Measurements from ENCODE around the gene EMC1. TPM values are rescaled to one million over a fixed set of nuclear protein-coding genes. Genes with fewer than 3 reads are reported as not detected.

Gene EMC1
- total and polyA plus RNA-seq, 2 donors (not counting 3 experiments of a cell fraction or from before 2014, with no cell fraction given): 77.5 to 164 TPM

DNA sequence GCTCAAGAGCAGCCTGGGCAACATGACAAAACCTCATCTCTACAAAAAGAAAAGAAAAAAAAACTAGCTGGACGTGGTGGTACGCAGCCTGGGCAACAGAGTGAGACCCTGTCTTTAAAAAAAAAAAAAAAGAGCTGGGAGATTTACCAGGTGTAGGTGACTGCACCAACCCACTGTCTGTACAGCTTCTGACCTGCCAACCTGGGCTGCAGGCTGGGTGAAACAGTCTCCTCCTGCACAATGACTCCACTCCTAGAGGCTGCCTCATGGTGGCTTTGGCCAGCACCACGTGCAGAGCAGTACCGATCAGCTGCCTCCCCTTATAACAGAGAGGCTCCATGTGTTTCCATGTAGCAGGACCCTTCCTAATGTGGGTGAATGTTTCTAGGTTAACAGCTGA lies 4.0 kb upstream of the EMC1 start:
- TF ChIP-seq JUN (IDR thresholded peaks at IDR 0.05; ENCODE audit: borderline replicate concordance, insufficient read depth, insufficient read length, low read depth) (no peak), POLR2A (IDR thresholded peaks at IDR 0.05; ENCODE audit: low read depth, low read length) (no peak), GATA2 (IDR thresholded peaks at IDR 0.05; ENCODE audit: insufficient read depth, insufficient read length, low read depth, low read length) (no peak), EZH2 (IDR thresholded peaks at IDR 0.05; ENCODE audit: borderline replicate concordance, low read depth, low read length, severe bottlenecking) (no peak), FOS (IDR thresholded peaks at IDR 0.05; ENCODE audit: borderline replicate concordance, insufficient read depth, low read length) (no peak), POLR2AphosphoS5 (IDR thresholded peaks at IDR 0.05; ENCODE audit: insufficient read depth, low read depth, low read length) (no peak), MYC (IDR thresholded peaks at IDR 0.05; ENCODE audit: low read depth, low read length) (no peak)
- TF ChIP-seq, protein P1, sequence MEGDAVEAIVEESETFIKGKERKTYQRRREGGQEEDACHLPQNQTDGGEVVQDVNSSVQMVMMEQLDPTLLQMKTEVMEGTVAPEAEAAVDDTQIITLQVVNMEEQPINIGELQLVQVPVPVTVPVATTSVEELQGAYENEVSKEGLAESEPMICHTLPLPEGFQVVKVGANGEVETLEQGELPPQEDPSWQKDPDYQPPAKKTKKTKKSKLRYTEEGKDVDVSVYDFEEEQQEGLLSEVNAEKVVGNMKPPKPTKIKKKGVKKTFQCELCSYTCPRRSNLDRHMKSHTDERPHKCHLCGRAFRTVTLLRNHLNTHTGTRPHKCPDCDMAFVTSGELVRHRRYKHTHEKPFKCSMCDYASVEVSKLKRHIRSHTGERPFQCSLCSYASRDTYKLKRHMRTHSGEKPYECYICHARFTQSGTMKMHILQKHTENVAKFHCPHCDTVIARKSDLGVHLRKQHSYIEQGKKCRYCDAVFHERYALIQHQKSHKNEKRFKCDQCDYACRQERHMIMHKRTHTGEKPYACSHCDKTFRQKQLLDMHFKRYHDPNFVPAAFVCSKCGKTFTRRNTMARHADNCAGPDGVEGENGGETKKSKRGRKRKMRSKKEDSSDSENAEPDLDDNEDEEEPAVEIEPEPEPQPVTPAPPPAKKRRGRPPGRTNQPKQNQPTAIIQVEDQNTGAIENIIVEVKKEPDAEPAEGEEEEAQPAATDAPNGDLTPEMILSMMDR (IDR thresholded peaks at IDR 0.05; ENCODE audit: extremely low read depth in 1 of 2, insufficient read depth in 1 of 2, low read depth in 1 of 2, low read length in 2 of 2): no peak
- TF ChIP-seq, protein P2, sequence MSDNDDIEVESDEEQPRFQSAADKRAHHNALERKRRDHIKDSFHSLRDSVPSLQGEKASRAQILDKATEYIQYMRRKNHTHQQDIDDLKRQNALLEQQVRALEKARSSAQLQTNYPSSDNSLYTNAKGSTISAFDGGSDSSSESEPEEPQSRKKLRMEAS (IDR thresholded peaks at IDR 0.05; ENCODE audit: insufficient read depth, insufficient read length): no peak
- Histone ChIP-seq H3K4me2 (ENCODE audit: insufficient read depth, low read length) (no peak overlapping the region), H3K79me2 (ENCODE audit: control insufficient read depth, insufficient read depth, low read length) (peaks cover 50% of the 10 kb centered on the region), H4K20me1 (replicated peaks; ENCODE audit: control insufficient read depth, extremely low read depth, insufficient read depth, low read length) (no peaks in the 10 kb centered on the region), H2AFZ (ENCODE audit: low read depth, low read length) (no peak overlapping the region), H3K4me1 (ENCODE audit: control insufficient read depth, extremely low read depth, insufficient read depth, low read length) (peaks cover 16% of the 10 kb centered on the region), H3K4me3 (replicated peaks in 1 of 3; ENCODE audit: insufficient read depth in 1 of 3, low read depth in 1 of 3, low read length in 3 of 3) (no peak overlapping the region), H3K27me3 (ENCODE audit: control insufficient read depth in 2 of 2, insufficient read depth in 2 of 2, low read length in 2 of 2) (no peaks in the 10 kb centered on the region), H3K9ac (replicated peaks; ENCODE audit: extremely low read depth, insufficient read depth, low read length) (no peak overlapping the region), H3K9me3 (replicated peaks; ENCODE audit: control insufficient read depth, insufficient read depth, low read length) (no peaks in the 10 kb centered on the region), H3K27ac (ENCODE audit: insufficient read depth, low read depth, low read length) (no peak overlapping the region), H3K9me1 (replicated peaks; ENCODE audit: control insufficient read depth, extremely low read depth, insufficient read depth, low read length) (no peaks in the 10 kb centered on the region), H3K36me3 (ENCODE audit: control insufficient read depth in 2 of 2, extremely low read depth in 1 of 2, insufficient read depth in 2 of 2, low read length in 2 of 2) (peaks cover 13 to 27% of the 10 kb centered on the region in 2 experiments)
- ChIA-PET CTCF (interaction anchor here (0.7 to 1.6 kb wide), 2 partner anchors 15 to 399 kb away, joined by 3 to 8 read pairs; no protein-coding TSS in a partner anchor), POLR2A (no interaction called here)
- FAIRE-seq: peak; percentile 8
- no TSS peak for BruUV-seq (replicated peaks)
- DNase-seq (ENCODE audit: low read depth, low spot score): no peak
- intact Hi-C loops (cut with micrococcal nuclease) (loop anchor here (10.0 kb wide), 1 partner anchor 340 kb away; a partner anchor contains a TSS), dilution Hi-C loops (cut with MboI; ENCODE audit: extremely low pct_ligation_motif_present, low sequenced_read_pairs) (no loop called here)

All from endothelial cell of umbilical vein (primary cell).